Fibroblast of gingiva (primary cell): ENCODE measurements around the gene LY6G5B.
"Not testable (repeated sequence)": the region's sequence is repeated elsewhere in the genome, so short reads cannot be mapped to it uniquely, and the experiment has no call there.

Experiments
- DNase-seq: peaks from one replicate; pipeline ENCODE4 v3.0.0-alpha.2; 2011; ENCODE audit warnings: low read depth

LY6G5B gene

DNA sequence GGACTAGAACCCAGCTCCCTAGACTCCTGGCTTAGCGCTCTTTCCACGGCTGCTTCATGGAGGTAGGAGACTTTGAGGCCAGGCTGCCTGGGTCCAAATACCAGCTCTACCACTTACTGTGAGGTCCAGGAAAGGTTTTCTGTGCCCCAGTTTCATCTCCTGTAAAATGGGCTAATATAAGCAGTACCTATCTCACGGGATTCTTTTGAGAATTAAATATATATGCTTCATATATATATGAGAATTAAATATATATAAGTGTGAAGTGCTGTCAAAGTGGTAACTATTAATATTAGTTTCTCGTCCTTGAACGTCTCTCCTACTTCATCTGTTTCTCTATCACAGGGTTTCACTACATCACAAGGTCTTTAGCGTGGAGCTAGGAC is 21.3 kb downstream of the LY6G5B start:
- no peak for DNase-seq

DNA sequence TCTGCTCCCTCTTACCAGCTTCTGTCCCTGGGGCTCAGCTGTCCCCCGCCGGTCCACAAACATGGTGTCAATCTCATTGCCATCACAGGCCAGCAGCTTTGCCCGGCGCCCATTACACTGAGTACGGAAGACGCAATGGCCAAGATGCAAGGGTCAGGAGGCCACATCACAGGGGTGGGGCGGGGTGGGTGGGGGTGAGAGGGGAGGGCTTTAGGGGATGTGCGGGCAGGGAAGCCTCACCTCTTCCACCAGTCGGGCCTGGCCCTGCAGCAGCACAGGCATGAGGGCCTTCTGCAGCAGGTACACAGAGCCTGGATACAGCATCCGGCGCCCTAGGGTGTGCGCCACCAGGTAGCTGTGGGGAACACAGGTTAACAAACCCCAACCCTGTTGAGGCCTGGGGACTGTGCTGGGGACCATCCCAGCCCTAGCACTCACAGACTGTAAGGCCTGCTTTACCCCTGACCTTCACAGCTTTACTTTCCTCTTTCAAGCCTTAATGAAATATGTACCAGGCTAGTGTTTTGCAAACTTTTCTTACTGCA is 21.9 kb downstream of the LY6G5B start:
- no peak for DNase-seq

DNA sequence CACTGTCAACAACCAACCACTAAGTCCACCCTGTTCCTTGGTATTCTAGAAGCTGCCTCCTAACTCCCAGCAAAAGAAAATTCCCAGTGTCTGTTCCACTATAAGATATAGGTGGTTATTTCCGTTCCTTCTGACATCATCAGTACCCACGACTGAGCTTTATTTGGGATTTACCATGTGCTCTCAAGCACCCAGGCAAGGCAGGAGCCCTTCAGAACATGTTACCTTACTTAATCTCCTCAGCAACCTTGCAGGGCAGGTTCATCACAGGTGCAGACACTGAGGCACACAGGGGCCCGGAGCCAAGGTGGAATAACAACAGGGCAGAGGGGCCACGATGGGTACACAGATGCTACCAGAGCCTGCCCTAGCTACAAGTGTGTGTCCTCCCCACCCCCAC is 22.6 kb downstream of the LY6G5B start:
- DNase-seq, result no peak

DNA sequence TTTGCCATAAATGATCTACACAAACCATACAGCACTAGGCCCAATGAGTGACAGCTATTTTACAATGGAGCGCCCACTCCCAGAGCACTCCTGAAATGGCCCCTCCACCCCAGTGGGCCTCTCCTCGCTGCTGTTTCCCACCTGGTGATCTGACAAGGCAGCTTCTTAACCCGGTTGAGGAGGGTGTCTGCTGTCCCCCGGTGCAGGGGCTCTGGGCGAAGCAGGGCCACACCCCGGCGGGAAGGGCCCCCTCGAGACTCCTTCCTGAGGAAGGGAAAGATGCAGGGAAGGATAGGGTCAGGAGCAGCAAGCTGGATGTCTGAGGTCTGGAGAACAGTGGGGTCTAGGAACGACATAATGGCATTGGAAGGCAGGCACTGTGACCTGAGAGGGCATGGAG is 23.1 kb downstream of the LY6G5B start:
- no peak for DNase-seq

DNA sequence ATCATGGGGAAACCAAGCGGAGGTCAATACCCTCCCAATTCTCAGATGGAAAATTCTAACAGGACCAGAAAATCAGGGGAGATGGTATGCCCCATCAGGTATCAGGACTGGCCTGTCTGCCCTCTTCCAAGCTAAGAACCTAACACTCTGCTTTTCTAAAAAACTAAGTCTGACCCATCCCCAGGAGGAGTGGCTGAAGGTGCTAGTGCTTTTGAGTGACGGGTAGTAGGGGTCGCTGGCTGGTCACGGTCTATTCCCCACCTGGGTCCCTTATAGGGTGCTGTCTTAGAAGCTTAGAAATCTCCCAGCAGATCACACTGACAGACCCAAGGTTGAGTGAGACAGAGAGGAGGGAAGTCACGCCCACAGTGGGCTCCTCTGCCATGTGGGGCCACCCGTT is 23.8 kb downstream of the LY6G5B start:
- DNase-seq, result no peak

DNA sequence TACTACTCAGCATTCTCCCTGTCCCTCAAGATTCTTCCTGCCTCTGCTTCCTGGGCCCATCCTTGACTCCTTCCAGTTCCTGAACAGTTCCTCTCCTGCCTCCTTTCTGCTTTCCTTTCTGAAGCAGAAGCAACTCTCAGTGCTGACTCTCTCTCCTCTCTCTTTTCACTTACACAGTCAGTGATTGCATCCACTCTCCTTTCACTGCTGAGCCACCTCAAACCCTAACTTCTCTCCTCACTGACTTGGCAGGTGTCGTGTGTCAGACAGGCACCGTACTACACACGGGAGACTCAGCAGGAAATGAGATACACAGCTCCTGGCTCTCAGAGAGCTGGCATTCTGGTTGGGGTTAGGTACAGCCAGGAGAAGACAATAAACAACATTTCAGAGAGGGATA is 27.8 kb downstream of the LY6G5B start:
- no peak for DNase-seq

DNA sequence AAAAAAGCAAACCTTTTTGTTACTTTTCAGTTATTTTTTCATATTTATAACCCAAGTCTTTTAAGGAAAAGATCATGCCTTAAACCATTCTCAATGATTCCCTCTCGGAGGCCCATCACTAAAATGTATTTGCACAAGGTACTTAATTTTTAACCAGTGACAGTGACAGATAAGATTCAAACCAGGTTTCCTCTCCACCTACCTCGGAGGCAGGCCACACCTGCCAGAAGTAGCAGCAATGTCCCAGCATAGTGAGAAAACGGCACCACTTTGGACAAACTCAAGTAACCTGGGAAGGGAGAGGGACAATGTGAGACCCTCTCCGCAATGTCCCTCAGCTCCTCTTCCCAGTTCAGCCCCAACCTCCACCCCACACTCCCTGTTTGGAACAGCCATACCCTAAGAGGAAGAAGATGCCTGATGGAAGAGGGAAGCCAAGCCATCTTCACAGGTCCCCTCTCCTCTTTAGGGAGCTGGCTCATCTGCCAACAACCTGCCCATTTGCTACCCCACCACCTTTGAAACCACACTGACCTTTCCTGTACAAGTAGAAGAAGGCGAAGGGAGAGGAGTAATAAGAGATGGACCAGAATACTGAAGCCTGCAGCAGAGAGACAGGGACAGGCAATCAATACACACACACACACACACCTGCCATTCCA is 31.1 kb downstream of the LY6G5B start:
- no peak for DNase-seq

GRCh38 chr6:31701666-31702404 is 32.1 kb downstream of the LY6G5B start:
- no peak for DNase-seq

DNA sequence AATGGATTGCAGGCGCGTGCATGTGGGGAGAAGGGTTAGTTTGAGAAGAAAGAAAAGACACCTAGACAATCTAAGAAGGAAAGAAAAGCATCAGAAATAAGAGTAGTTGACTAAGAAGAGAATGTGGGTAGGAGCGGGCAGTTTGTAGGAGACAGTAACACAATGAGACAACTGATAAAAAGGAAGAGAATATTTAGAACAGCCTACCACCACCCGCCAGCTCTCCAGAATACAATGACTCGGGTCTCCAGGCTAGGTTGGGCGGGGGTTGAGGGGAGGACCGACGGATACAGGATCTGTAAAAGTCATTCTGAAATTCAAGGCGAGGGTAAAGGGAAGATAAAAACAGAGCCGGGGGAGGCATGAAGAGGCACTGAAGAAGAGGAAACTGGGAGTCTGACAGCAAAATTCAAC is 32.6 kb downstream of the LY6G5B start:
- no peak for DNase-seq

DNA sequence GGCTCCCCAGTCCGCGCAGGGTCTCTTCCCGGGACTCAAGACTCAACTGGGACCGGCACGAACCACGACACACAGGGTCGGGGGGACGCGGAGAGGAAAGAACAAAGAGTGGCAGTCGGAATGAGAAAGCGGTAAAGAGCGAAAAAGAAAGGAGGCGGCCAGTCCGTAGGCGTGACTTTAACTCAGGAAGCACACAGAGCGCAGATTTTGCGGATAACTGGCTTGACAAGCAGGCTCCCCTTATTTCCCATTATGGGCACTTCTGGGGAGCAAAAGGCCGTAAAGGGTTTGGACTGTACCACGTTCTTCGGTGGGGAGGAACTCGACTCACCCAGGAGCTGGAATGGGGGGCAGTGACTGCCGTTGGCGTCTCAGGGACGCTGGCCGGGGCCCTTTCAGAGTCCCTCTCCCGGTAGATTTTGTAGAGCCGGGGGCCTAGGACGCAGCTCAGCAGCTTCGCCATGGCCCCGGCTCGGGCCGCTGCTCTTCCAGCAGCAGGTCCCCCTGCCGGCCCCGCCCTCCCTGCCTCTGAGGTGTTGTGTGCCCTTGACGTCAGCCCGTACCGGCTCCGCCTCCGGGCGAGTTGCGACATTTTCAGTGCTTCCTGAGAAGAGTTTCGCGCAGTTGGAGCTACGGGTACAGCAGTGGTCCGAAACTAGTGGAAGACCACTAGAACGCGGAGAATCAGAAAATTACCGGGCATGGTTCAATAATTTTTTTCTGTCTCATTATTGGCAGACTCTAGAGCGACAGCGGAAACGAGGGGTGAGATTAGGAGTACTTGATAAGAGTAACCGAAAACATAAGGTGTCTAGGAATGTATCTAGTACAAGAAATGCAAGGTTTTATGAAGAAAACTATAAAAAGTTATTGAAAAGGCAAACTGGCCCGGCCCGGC is 33.3 kb downstream of the LY6G5B start, which contains the start of gene ABHD16A:
Gene ABHD16A, minus strand, starts transcription at position 506 of the 898 bp plus-strand sequence. Its CDS starts 43 bp downstream, at position 463.
- DNase-seq, result peak; percentile 98

- DNase-seq, result no peak
These were observed 36.2 kb downstream of the LY6G5B start for GRCh38 chr6:31705931-31706330.

GRCh38 chr6:31706599-31706998 is 36.8 kb downstream of the LY6G5B start, which contains the start of gene LY6G6F:
Gene LY6G6F (plus strand): TSS chr6:31706866. CDS start chr6:31706907, 41 bp downstream.
- DNase-seq, result no peak

DNA sequence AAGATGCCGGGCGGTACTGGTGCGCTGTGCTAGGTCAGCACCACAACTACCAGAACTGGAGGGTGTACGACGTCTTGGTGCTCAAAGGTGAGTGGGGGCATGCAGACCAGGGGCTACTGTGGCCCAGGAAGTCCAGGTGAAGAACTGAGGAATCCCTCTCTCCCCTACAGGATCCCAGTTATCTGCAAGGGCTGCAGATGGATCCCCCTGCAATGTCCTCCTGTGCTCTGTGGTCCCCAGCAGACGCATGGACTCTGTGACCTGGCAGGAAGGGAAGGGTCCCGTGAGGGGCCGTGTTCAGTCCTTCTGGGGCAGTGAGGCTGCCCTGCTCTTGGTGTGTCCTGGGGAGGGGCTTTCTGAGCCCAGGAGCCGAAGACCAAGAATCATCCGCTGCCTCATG is 37.9 kb downstream of the LY6G5B start:
- DNase-seq, result no peak

DNA sequence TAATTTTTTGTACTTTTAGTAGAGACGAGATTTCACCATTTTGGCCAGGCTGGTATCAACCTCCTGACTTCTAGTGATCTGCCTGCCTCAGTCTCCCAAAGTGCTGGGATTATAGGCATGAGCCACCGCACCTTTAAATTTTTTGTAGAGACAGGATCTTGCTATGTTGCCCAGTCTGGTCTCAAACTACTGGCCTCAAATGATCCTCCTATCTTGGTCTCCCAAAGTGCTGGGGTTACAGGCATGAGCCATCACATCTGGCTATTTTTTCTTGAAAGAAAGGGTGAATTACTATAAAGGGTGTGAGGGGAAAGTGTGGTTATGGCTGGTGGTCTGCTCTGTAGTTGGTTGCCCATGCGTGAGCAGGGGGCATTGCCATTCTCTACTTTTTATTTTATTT is 38.4 kb downstream of the LY6G5B start:
- no peak for DNase-seq

- DNase-seq, result not testable (repeated sequence)
These were observed 39.4 kb downstream of the LY6G5B start for GRCh38 chr6:31709157-31709556.

DNA sequence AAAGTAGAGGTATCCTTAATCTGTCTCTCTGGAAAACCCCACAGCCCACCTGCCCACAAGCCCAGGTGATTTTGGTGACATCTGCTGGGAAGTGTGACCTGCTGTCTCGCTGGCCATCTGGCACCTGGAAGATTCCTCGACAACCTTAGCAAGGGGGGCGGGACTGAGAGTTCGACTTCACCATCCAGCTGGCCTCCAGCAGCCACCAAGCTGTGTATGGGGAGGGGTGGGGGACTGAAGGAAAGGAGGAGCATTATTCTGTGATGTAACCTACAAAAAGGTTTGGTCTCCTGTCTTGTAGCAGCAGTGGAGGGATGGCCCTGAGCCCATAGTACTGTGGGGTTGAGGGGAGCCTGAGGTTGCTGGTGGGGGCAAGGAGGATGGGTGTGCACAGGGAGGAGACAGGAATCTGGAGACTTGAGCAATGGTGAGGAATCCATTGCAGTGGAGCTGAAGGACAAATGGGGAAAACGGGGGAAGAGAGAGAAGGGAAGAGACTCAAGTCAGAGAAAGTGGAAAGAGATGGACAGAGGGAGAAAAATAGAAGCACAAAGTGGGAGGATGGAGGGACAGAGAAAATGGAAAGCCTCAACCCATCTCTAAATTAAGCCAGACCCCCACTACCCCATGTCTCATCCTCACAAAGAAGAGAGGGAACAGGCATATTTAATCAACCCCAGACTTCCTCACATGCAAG is 40.9 kb downstream of the LY6G5B start:
- DNase-seq, result no peak

DNA sequence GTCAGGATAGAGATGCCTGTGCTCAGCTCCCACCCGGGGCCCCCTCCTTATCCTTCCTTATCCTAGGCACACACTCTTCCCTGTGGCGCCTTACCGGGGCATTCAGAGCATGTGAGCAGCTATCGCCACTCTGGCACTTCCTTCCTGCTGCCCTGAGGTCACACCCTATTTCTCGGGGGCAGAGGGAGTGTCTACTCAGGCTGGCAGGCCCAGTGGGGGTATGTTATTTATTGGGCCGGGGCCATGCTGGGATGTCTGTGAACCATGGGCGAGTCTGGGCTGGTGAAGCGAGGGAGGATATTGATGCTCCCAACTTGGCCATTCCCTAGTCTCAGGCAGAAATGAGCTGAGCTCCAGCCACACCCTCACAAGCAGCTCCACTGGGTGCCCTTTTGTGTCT is 41.5 kb downstream of the LY6G5B start:
- no peak for DNase-seq

- no peak for DNase-seq
These were observed 42.5 kb downstream of the LY6G5B start for GRCh38 chr6:31712296-31712695.

- no peak for DNase-seq
These were observed 43.7 kb downstream of the LY6G5B start for GRCh38 chr6:31713465-31713864.

DNA sequence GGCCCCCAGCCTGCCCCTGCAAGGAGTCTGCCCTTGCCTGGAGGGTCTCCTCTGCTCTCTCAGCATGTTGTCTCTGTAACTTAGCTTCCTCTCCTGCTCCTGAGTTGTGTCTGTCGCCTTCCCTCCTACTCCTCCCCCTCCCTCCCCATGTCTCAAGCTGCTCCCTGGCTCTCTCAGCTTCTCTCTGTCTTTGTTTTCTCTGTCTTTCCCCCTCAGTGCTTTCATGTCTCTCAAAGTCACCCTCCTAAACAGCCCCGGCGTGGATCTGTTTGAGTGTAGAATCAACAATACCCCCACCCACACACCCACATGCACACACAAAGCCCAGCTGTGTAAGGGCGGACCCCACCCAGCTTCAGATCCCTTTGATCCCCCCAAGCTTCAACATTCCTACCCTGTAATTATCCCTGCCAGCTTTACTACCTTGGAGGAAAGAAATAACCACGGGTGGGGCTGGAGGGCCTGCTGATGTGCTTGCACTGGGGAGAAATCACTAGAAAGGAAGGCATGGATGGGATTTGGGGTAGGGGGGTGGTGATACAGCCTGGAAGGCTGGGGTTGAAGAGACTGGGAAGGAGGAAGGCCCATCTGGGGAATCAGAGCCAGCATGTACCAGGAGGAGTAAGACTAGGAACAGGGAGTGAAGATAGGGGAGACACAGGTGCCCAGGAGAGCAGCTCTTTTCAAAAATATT is 44.4 kb downstream of the LY6G5B start:
- DNase-seq, result no peak
